GM12878 (cell line): ENCODE results near the gene ABCA2.

ENCODE experiments used
- CHD2 ChIP-seq: IDR thresholded peaks from 2 replicates; pipeline ENCODE4 v1.6.1; 2011; ENCODE audit warnings: low read depth, low read length, improper control_type of control experiment, borderline replicate concordance
- HDAC2 ChIP-seq: fragments of 200-600 bp; sonication (generic); IDR thresholded peaks from 2 replicates; pipeline ENCODE4 v1.6.1; 2017
- RCOR1 ChIP-seq: conservative IDR thresholded peaks from 2 replicates; pipeline ENCODE4 v1.6.1; 2012; ENCODE audit warnings: low read depth, low read length, improper control_type of control experiment
- RFX5 ChIP-seq: IDR thresholded peaks from 2 replicates; pipeline ENCODE4 v1.6.1; 2011; ENCODE audit warnings: low read depth, low read length, improper control_type of control experiment
- SP1 ChIP-seq: IDR thresholded peaks from one replicate; pipeline ENCODE4 v1.6.1; 2011; ENCODE audit warnings: low read depth, low read length

DNA sequence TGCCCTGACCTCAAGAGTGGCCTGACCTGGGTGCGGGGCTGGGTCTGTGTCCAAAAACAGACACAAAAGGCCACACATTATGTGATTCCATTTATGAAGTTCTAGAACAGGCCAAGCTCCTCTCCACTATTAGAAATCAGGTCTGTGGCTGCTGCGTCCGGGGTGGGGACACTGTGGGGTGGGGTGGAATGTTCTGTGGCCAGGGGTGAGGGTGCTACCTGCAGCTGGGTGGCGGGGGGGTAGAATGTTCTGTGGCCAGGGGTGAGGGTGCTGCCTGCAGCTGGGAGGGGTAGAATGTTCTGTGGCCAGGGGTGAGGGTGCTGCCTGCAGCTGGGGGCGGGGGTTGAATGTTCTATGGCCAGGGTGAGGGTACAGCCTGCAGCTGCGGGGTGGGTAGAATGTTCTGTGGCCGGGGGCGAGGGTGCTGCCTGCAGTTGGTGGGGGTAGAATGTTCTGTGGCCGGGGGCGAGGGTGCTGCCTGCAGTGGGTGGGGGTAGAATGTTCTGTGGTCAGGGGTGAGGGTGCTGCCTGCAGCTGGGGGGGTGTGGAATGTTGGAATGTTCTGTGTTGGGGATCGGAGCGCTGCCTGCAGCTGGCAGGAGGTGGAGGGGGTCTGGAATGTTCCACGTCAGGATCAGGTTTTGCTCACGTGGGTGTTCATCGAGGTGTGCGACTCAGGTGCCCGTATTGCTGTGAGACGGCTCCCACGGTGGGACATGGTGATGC is 67.7 kb downstream of the ABCA2 start:
- no peak for TF ChIP-seq RCOR1
- no peak for TF ChIP-seq HDAC2
- no peak for TF ChIP-seq SP1
- TF ChIP-seq RFX5: no peak
- no peak for TF ChIP-seq CHD2
